KBM-7 (cell line): ENCODE results near the gene P2RY1.

Experiments used
- DNase-seq: peaks from one replicate; pipeline ENCODE4 v3.0.0-alpha.2; 2015
- in situ Hi-C: fragments of 300-500 bp; cut with MboI; formaldehyde crosslinking; loops from 2 replicates; pipeline ENCODE4 v1.14.3; 2020; ENCODE audit warnings: low sequenced_read_pairs, low pct_unique_long_range_greater_than_20kb, mixed read lengths

The P2RY1 gene

GRCh38 chr3:152834776-152835600 lies at the start of gene P2RY1:
Gene P2RY1, plus strand, starts transcription at chr3:152835131. Its CDS starts 652 bp downstream, at chr3:152835783.
- in situ Hi-C loops = no loop called here
- DNase-seq = peak; percentile 95

- in situ Hi-C loops = no loop called here
- DNase-seq = no peak
Measured at GRCh38 chr3:152786977-152787681, 47.8 kb upstream of the P2RY1 start.

GRCh38 chr3:152790651-152791387 lies 44.1 kb upstream of the P2RY1 start:
- in situ Hi-C loops = no loop called here
- no peak for DNase-seq

GRCh38 chr3:152793969-152794368 lies 41.0 kb upstream of the P2RY1 start:
- DNase-seq = no peak
- in situ Hi-C loops = no loop called here

- in situ Hi-C loops = no loop called here
- peak; percentile 23 for DNase-seq
Measured at GRCh38 chr3:152797751-152798432, 37.0 kb upstream of the P2RY1 start.

GRCh38 chr3:152811974-152812760 lies 22.8 kb upstream of the P2RY1 start:
- in situ Hi-C loops = no loop called here
- DNase-seq = no peak

GRCh38 chr3:152817400-152817799 lies 17.5 kb upstream of the P2RY1 start:
- no peak for DNase-seq
- in situ Hi-C loops = no loop called here

- no peak for DNase-seq
- in situ Hi-C loops = no loop called here
Measured at GRCh38 chr3:152818027-152818426, 16.9 kb upstream of the P2RY1 start.

- no peak for DNase-seq
- in situ Hi-C loops = no loop called here
Measured at GRCh38 chr3:152823173-152823572, 11.8 kb upstream of the P2RY1 start.

- DNase-seq = no peak
- in situ Hi-C loops = no loop called here
Measured at GRCh38 chr3:152823781-152824180, 11.2 kb upstream of the P2RY1 start.

GRCh38 chr3:152825566-152825965 lies 9.4 kb upstream of the P2RY1 start:
- DNase-seq = peak; percentile 36
- in situ Hi-C loops = no loop called here

- no peak for DNase-seq
- in situ Hi-C loops = no loop called here
Measured at GRCh38 chr3:152826476-152826875, 8.5 kb upstream of the P2RY1 start.

- DNase-seq = no peak
- in situ Hi-C loops = no loop called here
Measured at GRCh38 chr3:152827313-152827712, 7.6 kb upstream of the P2RY1 start.

- in situ Hi-C loops = no loop called here
- DNase-seq = no peak
Measured at GRCh38 chr3:152828075-152828840, 6.7 kb upstream of the P2RY1 start.

GRCh38 chr3:152830245-152830644 lies 4.7 kb upstream of the P2RY1 start:
- in situ Hi-C loops = no loop called here

GRCh38 chr3:152832046-152832445 lies 2.9 kb upstream of the P2RY1 start:
- DNase-seq = no peak
- in situ Hi-C loops = no loop called here

More at GRCh38 chr3:152830245-152830644, 4.7 kb upstream of the P2RY1 start:
- no peak for DNase-seq

GRCh38 chr3:152833089-152833488 lies 1.8 kb upstream of the P2RY1 start:
- in situ Hi-C loops = no loop called here
- no peak for DNase-seq
